HG02884 (cell line): ENCODE results near the gene USF1.
A peak's percentile ranks its signal among the peaks of the same experiment; 100 is the strongest.
"Not testable (repeated sequence)": the region's sequence is repeated elsewhere in the genome, so short reads cannot be mapped to it uniquely, and the experiment has no call there.

Source experiments
- ATAC-seq: cut with Tn5 transposase; IDR thresholded peaks from one replicate; pipeline ENCODE4 v1.9.1; 2021; ENCODE audit warnings: mild to moderate bottlenecking, moderate library complexity; ENCODE audit not compliant: unreplicated experiment

USF1 gene

GRCh38 chr1:161019751-161020495 is 25.9 kb downstream of the USF1 start:
- no peak for ATAC-seq

- not testable (repeated sequence) for ATAC-seq
These were observed 26.6 kb downstream of the USF1 start for GRCh38 chr1:161019111-161019660.

GRCh38 chr1:161018631-161018930 is 27.2 kb downstream of the USF1 start:
- no peak for ATAC-seq

GRCh38 chr1:161017756-161018630 is 27.8 kb downstream of the USF1 start:
- no peak for ATAC-seq

- not testable (repeated sequence) for ATAC-seq
These were observed 28.6 kb downstream of the USF1 start for GRCh38 chr1:161017181-161017580.

GRCh38 chr1:161016683-161017082 is 29.1 kb downstream of the USF1 start:
- ATAC-seq = not testable (repeated sequence)

- ATAC-seq = peak; percentile 85
These were observed 32.1 kb downstream of the USF1 start for GRCh38 chr1:161013488-161014230.

GRCh38 chr1:161013131-161013487 is 32.7 kb downstream of the USF1 start:
- peak; percentile 8 for ATAC-seq

- no peak for ATAC-seq
These were observed 33.4 kb downstream of the USF1 start for GRCh38 chr1:161012420-161012819.

GRCh38 chr1:161009602-161010211 is 36.1 kb downstream of the USF1 start:
- ATAC-seq = no peak

GRCh38 chr1:161008869-161009510 is 36.8 kb downstream of the USF1 start:
- no peak for ATAC-seq

GRCh38 chr1:161007369-161007768 is 38.4 kb downstream of the USF1 start:
- ATAC-seq = no peak

GRCh38 chr1:161006563-161006962 is 39.2 kb downstream of the USF1 start:
- ATAC-seq = no peak

- no peak for ATAC-seq
These were observed 44.3 kb downstream of the USF1 start for GRCh38 chr1:161001525-161001924.

- ATAC-seq = no peak
These were observed 44.9 kb downstream of the USF1 start for GRCh38 chr1:161000736-161001480.

GRCh38 chr1:160999376-160999775 is 46.4 kb downstream of the USF1 start:
- ATAC-seq = no peak

- no peak for ATAC-seq
These were observed 48.3 kb downstream of the USF1 start for GRCh38 chr1:160997323-160998038.

GRCh38 chr1:160996178-160996577 is 49.6 kb downstream of the USF1 start:
- ATAC-seq = no peak
